Fibroblast of the conjunctiva (primary cell): ENCODE measurements around the gene OTUD5.

Source experiments
- DNase-seq: peaks from one replicate; pipeline ENCODE4 v3.0.0-alpha.2; 2010; ENCODE audit warnings: low read depth

OTUD5 gene

DNA sequence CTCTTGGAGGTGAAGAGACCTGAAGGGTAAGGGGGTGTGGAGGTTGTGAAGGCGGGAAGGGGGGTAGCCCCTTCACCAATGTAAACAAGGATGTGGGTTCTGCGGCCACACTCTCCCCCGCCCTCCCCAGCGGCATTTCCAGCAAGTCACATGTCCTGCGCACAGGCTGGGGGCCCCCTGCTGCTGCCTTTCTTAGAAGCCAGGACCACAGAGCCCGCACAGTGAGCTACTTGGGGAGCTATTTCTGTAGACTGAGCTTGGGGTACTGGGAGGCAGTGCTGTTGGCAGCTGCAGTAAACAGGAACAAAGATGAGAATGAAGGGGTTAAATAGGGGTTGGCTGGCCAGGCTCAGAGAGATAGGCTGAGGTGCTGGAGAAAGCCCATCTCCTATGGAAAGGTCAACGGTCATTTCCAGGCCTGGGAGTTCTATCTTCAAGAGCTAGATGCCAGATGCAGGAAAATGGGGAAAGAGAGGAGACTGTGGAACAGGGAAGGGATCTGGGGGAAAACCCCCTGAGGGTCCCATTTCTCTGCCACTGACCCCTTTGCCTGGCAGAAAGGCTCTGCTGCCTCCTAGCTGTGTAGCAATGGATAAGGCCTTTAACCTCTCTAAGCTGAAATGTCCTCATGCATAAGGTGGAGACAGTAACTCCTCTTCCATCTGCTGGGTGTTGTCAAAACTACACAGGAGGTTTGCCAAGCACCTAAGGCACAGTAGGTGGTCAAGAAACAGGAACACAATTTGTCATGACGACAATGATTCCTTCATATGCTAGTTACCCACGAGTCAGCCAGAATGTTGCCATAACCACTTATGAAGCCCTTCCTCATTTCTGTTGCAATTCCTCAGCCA lies 20.1 kb downstream of the OTUD5 start:
- DNase-seq = no peak

DNA sequence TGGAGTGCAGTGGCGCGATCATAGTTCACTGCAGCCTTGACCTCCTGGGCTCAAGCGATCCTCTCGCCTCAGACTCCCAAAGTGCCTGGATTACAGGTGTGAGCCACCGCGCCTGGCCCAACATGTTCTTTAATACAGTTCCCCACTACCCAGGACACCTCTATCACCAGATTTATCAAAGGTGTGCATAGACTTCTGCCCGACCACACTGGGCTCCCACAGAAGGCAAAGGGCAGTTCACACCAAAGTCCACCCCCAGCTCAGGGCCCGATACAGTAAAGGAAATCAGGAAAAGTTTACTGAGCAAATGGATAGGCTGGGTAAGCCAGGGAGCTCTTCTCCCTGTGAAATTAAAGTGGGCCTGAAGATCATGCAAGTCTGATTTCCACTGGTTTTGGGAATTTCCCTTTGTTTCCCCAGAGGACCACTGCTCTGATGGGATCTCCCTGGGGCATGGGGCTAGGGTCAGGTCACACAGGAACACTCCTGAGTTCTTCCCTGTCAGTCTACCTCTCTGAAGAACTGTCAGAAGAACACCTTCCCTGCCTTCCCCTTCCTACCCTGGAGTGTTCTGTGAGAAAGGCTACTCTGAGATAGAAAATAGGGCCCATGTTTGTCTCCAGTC lies 20.9 kb downstream of the OTUD5 start:
- no peak for DNase-seq

DNA sequence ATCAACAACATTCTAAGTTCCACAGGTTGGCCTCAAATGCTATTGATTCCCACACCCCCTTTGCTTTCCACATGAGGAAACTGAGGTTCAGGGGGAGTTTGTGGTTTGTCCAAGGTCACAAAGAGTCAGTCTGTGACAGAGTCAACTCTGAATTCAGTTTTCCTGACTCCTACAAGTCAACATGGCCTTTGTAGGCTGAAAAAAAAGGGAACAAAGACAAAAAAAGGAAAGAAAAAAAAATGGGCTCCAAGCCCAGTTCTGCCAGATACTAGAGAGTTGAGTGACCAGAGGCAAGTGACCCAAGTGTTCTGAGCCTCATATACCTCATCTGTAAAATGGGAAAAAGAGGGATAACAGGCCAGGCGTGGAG lies 22.1 kb downstream of the OTUD5 start:
- no peak for DNase-seq

DNA sequence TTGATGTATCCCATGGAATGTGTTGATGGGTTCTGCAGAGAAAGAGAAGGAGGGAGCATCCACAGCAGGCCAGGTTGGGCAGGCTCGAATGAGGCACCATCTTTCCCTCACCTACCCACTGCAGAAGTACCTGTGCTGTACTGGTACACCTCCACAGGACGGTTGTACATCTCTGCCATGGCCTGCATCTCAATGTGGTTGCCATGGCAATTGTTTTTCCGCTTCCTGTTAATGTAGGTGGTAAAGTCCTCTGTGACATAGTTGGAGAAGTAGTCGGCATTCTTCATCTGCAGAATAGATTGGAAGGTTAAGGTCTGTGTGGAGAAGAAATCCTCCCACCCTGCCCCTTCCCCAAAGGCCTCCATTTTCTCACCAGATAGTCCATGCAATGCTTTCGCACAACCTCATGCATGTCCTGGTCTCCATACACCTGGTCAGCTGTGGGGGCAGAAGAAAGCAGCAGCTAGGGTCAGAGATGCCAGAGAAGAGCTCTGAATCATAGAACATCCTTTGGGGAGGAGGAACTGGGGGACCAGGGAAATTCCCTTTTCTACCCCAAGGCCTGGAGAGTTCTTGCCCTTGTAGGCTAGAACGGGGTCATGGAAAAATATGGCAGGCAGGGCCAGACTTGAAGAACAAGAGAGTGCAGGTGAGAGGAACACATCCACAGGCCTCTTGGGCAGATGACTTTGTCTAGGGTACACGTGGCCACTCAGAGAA lies 22.7 kb downstream of the OTUD5 start:
- no peak for DNase-seq

DNA sequence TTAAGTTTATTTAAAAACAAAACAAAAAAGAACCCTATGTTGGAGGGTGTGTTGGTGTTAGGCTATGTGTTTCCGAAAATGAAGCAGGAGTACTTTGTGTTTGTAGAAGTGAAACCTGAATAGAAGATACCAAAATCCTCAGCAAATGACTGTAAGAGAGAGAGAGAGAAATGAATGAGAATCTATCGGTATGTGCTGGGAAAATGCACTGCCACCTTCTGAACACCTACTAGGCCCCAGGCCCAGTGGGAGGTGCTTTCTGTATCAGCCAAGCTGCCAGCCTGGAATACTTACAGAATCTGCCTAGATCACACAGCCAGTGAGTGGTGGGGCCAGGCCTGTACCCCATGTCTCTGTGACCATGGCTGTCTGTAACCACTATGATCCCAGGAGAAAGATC lies 23.6 kb downstream of the OTUD5 start:
- DNase-seq = no peak

DNA sequence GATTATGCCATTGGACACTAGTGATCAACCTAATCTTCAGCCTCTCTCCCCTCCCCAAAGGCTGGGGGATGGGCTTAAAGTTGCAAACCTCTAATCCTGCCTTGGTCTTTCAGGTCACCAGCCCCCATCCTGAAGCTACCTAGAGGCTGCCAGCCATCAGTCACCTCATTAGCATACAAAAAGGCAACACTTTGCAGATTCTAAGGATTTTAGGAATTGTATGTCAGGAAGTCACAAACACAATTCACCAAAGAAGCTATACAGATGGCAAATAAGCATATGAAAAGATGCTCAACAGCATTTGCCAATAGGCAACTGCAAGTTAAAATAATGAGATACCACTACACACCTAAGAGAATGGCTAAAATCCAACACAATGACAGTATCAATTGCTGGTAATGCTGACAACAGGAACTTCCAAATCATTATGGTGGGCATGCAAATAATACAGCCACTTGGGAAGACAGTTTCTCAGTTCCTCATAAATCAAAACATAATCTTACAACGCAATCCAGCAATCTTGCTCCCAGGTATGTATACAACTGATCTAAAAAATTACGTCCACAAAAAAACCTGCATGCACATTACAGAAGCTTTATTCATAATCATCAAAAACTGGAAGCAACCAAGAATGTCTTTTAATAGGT lies 29.5 kb downstream of the OTUD5 start:
- no peak for DNase-seq

DNA sequence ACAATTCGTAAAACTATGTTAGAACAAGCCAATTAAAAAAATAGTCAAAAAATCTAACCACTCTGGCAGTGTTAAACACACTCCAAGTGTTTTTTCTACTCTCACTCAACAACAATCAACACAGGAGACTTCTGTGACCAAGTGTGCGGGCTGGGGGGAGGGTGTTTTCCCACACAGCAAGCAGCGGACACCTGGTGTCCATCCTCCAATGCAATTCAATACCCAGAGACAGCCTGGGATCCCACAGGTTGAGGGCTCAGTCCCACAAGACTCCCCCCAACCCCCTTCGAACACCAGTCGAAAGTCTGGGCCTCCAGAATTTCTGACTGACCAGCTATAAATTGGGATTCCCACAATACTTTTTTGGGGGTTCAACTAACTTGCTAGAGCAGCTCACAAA lies 30.3 kb downstream of the OTUD5 start:
- no peak for DNase-seq

DNA sequence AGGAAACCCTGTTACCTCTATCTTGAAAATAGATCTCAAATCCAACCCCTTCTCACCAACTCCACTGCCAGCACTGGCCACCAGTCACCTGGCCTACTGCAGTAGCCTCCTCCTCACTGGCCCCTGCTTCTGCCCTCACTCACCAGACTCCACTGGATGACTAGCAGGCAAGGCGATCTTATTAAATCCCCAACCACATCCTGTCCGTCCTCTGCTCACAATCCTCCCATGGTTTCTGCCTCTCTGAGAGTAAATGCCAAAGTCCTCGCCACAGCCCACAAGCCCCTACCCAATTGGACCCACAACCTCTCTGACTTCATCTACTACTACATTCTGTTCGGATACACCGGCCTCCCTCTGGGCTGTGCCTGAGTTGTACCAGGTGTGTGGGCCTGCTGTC lies 33.1 kb downstream of the OTUD5 start:
- DNase-seq = no peak

DNA sequence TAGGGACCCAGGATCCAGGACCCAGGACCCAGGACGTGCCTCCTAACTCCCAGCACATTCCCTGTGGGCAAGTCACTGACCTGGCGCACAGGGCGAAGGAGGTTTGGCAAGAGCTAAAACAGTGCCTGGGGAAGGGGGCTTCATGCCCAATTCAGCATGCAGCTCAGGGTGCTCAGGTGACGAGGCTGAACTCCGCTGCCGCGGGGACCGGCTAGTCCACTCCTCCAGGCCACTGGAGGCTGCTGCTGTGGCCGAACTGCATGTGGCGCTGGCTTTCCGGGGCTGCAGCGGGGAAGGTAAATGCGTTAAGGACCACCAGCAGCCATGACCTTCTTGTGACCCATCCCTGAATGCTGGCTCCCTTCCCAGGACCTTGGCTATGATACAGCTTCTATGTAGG lies 33.6 kb downstream of the OTUD5 start:
- no peak for DNase-seq

DNA sequence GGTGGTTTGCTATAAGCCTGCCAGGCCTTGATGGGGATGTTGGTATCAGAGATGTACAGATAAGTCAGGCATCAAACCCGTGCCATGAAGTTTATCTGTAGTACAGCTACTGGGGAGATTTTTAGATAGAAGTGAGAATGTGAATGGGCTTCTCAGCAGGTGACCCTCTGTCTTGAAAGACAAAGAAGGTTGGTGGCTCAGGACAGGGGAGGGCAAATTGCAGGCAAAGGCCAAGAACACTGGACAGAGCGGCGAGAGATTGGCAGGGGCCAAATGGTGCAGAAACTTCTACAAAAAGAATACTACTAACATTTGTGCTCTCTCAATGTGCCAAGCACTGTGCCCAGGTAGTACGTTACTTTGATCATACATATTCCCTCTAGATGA lies 36.7 kb downstream of the OTUD5 start:
- DNase-seq = no peak

DNA sequence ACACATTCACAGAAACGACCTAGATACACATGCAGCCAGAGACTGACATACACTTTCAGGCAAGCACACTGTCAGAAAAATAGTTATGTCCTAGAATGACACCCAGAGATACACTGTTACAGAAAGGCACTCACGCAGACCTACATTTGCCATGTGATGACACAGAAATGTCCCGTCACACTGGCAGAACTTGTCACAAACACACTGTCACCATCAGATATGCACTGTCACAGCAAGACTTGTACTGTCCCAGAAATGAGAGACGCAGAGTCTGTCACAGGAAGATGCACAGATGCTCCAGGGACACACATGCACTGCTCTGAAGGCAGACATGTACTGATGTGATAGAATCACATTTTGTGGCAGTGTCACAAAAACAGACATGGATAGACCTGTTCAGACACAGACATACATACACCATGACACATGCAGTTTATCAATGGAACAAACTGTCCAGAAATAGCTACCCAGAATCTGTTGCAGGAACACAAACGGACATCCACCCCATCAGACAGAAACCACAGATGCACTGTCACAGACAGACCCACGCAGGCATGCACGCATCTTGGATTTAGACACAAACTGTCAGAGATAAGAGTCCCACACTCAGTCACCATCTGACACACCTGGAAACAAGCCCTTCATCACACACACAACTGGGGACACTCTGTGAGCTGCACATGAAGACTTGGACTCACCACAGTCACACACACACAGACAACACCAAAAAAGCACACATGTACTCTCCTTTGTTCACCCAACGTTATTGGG lies 37.3 kb downstream of the OTUD5 start:
- no peak for DNase-seq

DNA sequence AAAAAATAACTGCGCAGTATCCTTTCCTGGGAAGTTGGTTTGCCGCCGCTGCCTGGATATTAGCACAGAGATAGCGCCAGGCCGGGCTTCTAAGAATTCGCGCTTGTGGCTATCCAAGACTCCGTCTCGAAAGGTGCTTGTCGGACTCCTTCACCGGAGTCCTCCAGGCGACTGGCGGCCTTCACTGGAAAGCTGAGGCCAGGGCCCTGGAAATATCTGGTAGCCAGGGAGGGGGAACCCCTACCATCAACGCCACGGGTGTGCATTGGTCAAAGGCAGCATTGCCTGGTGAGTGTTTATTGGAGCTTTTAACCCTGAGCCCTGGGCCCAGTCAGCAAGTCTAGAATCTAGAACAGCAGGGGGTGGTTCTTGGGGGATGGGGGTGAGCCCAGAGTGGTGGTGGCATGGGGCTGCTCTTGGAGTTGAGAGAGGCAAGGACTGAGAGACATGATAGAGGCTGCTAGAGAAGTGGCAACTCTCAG lies 38.0 kb downstream of the OTUD5 start:
- no peak for DNase-seq

DNA sequence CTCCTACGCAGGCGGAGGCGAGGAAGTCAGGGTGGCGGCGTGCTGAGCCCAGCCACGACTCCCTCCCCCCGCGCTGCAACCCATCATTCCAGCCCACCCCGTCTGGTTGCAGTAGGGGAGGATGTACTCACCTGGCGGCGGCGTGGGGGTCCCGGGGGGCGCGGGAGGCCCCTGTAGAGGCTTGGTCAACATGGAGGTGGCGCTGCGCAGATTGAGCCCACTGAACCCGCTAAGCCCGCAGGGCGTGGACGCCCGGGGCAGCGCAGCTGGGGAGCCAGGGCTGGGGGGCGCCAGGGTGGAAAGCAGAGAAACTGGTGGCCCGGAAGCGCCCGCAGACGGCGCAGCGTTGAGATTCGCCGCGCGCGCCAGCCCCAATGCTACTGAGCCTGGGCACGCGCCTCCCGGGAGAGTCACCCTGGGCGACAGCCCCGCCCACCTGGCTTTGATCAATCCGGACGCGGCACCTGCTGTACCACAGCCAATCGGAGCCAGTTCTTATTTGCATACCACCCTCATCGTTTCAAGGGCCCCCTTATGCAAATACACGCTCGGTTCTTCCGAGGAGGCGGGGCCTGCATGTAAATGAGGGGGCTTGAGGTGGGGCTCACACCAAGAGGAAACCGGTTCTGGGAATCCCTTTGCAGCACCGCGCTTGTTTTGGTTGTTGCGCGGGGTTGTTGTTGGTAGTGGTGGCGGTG lies 38.6 kb downstream of the OTUD5 start, which contains the start of gene PIM2:
TSS of gene PIM2 (minus strand) at position 382 of the 698 bp plus-strand sequence. CDS start at position 192, 190 bp downstream.
- peak; percentile 40 for DNase-seq

DNA sequence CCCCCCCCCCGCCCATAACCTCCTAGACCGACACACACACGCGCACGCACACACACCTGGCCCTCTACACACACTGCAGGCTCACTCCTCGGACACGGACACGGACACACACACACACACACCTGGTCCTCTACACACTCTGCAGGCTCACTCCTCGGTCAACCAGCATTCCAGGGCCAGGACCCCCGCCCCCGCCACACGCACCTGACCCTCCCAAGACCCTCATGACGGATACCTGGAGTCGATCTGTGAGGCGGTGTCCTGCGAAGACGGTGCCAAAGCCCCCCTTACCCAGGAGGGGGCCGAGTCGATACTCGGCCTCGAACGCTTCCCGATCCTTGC lies 39.1 kb downstream of the OTUD5 start:
- no peak for DNase-seq

DNA sequence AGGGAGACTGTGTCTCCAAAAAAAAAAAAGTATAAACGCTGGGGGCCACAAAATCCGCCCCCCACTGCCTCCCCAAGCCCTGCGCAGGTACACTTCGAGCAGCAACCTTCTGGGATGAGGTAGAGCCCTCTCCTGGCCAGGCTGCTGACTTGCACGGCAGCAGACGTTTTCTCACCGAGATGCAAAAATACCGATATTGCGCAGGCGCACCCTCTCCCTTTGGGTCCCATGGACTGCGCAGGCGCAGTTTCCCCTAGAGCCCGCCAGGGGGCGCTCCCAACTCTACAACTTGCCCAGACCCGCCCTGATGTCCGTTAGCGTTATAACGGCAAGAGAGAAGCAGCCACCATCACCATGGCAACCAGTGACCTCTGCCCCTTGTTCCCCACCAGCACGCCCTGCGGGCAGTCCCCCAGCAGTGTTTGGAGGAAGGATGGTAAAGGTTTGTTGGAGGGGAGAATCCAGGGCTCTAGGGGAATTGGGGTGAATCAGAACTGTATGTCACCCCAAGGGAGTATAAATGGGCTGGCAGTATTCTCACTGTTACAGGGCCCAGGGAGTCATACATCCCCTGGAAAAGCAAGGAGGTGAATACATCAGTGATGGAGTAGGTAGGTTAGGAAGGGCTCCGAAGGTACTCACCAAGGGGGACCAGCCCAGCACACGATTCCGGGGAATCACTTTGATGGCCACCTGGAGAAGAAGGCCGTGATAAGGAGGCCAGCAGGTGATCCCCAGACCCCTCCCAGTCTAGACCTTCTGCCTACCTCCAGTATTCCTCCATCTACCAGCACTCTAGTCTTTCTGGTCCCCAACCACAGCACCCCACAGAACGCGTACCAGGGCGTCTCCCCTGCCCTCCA lies 40.0 kb downstream of the OTUD5 start:
- DNase-seq = peak; percentile 83

DNA sequence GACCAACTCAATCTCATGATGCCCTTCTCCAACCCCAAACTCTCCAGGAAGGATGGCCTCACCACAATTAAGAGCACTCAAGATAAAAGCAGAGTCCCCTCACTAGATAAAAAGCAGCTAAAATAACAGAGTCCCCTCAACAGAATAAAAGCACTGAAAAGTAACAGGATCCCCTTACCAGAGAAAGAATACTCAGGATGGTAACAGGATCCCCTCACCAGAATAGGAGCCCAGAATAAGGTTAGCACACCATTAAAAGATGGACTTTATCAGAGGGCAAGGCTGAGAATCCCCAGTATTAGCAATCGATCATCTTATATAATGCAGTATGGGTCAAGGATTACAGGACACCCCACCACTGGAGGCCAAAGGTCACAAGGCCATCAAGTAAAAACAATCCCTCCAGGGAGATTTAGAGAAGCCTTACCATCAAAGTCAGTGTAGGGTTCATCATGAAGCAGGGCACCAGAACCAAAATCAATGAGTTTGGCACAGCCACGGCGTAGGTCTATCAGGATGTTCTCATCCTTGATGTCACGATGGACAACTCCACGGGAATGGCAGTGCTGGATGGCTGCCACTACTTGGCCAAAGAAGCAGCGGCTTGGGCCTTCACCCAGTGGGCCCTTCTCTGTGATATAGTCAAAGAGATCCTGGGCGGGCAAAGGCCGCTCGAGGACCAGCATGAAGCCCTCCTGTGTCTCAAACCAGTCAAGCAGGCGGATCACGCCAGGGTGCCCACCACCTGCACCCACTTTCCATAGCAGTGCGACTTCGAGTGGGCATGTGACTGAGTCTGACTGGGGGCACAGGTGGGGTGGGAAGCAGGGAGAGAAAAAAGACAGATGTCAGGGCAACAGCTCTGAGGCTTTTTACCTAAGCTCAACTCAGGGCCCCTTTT lies 42.6 kb downstream of the OTUD5 start:
- DNase-seq = no peak

DNA sequence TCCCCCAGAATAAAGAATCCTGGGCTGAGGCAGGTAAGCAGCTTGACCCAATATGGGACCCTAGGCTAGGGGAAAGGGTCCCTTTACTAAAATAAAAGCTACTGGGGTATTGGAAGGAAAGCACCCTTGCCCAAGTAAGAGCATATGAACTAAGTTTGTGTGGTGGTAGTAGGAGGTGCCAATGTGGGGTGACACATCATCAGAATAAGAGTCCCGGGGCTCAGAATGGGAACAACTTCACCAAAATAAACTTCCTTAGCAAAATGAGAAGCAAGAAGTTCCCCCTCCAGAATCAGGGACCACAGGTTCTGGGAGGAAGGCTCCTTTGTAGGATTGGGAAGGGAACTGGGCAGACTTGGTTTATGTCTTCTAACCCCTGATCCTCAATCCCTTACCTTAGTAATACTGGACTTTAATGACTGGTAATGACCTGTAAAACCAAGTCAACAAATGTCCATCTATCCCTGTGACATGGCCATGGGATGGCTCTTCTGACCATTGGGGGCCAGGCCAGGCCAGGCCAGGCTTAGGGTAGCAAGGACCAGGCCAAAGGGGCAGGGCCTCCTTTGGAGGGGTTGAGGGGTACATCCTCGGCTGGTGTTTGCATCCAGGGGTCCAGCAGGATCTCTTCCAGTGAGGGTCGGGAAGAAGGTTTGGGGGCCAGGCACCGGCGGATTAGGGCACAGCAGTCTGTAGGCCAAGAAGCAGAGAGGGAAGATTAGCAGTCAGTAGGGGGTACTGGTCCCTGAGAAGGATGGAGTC lies 43.6 kb downstream of the OTUD5 start:
- no peak for DNase-seq
